AG04449 (cell line): ENCODE measurements around the gene DENND1A.
A peak's percentile ranks its signal among the peaks of the same experiment; 100 is the strongest.

Experiments used
- CTCF ChIA-PET: fragments of 350-600 bp; formaldehyde crosslinking; extraction: SDS; loops from one replicate; lab custom pipeline; 2021; ENCODE audit warnings: antibody characterized with exemption; lab: Yijun Ruan, JAX
- POLR2A ChIA-PET: fragments of 400-600, 350-600 bp; formaldehyde crosslinking; extraction: SDS; loops from one replicate; lab custom pipeline; 2020; ENCODE audit warnings: antibody characterized with exemption, inconsistent platforms; lab: Yijun Ruan, JAX
- DNase-seq: peaks from one replicate; pipeline ENCODE4 v3.0.0-alpha.2; 2010; ENCODE audit warnings: low read depth, low spot score
- H3K4me3 ChIP-seq: 2 replicates; pipeline ENCODE4 v1.5.1; 2011; ENCODE audit warnings: low read depth, mild to moderate bottlenecking, control low read depth, low read length
- TF ChIP-seq, protein P1 (sequence below): IDR thresholded peaks from one replicate; pipeline ENCODE4 v1.5.1; 2011; ENCODE audit warnings: mild to moderate bottlenecking, moderate library complexity, low read length, control low read depth, inconsistent platforms; ENCODE audit not compliant: insufficient read depth; ENCODE audit errors: missing control alignments

Gene DENND1A

DNA sequence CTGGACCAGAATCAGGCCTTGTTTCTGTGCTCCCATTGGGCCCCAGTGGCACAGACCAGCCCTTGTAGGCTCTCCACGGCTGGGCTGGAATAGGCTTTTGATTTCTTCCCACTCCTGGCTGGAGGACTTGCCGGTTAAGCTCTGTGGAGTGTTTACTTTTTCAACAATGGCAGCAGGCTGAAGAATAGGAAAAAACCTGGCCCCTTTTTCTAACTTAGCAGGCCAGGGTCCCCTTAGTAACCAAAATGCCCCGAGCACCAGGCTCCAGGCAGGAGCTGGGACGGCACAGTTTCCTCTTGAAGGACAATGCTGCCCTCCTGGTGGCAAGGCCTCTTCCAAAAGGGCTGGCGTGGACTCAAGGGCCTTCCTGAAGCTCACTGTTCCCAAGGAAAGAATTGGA is 343.7 kb downstream of the DENND1A start:
- CTCF ChIA-PET: no interaction called here
- DNase-seq: no peak
- no peak overlapping the region for H3K4me3 ChIP-seq
- TF ChIP-seq, protein P1, sequence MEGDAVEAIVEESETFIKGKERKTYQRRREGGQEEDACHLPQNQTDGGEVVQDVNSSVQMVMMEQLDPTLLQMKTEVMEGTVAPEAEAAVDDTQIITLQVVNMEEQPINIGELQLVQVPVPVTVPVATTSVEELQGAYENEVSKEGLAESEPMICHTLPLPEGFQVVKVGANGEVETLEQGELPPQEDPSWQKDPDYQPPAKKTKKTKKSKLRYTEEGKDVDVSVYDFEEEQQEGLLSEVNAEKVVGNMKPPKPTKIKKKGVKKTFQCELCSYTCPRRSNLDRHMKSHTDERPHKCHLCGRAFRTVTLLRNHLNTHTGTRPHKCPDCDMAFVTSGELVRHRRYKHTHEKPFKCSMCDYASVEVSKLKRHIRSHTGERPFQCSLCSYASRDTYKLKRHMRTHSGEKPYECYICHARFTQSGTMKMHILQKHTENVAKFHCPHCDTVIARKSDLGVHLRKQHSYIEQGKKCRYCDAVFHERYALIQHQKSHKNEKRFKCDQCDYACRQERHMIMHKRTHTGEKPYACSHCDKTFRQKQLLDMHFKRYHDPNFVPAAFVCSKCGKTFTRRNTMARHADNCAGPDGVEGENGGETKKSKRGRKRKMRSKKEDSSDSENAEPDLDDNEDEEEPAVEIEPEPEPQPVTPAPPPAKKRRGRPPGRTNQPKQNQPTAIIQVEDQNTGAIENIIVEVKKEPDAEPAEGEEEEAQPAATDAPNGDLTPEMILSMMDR: no peak
- POLR2A ChIA-PET: no interaction called here

DNA sequence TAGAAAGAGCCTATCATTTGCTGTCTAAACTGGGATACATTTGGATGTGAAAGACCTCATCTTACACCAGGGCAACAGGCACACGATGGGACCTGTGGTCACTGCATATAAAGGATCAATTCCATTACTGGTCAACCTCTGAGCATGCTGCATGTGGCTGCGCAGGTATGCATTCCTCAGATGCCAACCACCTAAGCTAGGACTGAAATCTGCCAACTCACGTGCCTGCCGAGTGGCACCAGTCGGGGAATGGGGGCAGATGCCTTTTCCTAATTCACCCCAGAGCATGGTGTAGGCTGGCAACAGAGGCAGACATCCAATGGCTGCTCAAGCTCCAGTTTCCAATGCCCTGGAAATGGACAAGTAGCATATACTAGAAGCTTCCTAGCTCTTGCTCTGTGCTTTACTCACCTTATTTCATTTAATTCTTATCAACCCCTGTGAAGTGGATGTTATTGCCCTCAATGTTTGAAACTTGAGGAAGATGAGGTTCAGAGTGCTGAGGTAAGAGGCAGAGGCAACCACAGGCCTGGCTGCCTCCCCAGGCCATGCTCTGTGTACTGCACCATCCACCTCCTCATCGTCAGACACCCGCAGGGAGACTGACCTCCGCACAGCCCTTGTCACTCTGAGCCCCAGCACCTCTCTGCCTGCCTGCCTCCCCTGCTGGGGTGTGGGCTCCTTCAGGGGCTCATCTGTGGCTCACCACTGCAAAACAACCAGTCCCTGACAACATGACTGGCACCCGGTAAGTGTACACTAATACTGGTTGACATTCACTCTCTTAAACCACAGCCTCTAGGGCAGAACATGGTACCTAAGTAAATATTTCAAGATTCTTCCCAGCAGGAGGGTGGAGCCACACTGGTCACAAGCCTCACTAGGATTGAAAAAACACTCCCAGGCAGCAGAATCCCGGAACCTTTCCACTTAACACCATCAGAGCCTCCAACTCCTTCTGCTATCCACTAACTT is 345.4 kb downstream of the DENND1A start:
- TF ChIP-seq, protein P1: no peak
- no peak overlapping the region for H3K4me3 ChIP-seq
- ChIA-PET CTCF (no interaction called here), POLR2A (no interaction called here)
- no peak for DNase-seq

DNA sequence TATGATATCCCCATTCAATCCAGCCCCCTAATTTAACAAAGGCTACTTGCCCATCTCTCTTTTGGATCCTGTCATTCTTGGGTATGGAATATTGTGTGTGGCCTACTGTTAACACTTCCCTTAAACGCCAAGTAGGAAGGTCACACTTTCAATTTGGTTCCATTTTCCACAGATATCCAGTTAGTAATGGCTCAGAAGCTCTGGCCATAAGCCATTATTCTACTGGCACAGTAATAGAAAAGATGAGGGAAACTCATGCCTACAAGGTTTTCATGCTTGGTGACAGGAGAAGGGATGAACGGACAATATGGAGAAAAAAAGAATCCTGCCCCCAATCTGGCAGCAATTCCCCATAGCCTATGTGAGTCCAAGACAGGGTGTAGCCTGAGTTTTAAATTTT is 346.3 kb downstream of the DENND1A start:
- ChIA-PET POLR2A (no interaction called here), CTCF (no interaction called here)
- DNase-seq: no peak
- H3K4me3 ChIP-seq: no peak overlapping the region
- TF ChIP-seq, protein P1: no peak

DNA sequence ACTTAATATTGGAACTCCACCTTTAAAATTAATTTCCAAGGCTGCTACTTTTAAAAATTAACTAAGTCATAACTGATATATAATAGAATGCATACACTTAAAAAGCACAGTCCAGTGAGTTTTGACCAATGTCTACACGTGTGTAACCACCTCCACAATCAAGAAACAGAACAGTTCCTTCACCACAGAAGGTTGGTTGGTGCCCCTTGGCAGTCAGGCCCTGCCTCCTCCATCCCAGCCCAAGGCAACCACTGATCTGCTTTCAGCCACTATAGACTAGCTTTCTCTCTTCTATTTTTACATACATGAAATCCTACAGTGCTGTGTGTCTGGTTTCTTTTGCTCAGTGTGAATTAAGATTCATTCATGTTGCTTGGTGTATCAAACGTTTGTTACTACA is 358.7 kb downstream of the DENND1A start:
- DNase-seq: no peak
- CTCF ChIA-PET: no interaction called here
- TF ChIP-seq, protein P1: no peak
- POLR2A ChIA-PET: no interaction called here
- no peak overlapping the region for H3K4me3 ChIP-seq

DNA sequence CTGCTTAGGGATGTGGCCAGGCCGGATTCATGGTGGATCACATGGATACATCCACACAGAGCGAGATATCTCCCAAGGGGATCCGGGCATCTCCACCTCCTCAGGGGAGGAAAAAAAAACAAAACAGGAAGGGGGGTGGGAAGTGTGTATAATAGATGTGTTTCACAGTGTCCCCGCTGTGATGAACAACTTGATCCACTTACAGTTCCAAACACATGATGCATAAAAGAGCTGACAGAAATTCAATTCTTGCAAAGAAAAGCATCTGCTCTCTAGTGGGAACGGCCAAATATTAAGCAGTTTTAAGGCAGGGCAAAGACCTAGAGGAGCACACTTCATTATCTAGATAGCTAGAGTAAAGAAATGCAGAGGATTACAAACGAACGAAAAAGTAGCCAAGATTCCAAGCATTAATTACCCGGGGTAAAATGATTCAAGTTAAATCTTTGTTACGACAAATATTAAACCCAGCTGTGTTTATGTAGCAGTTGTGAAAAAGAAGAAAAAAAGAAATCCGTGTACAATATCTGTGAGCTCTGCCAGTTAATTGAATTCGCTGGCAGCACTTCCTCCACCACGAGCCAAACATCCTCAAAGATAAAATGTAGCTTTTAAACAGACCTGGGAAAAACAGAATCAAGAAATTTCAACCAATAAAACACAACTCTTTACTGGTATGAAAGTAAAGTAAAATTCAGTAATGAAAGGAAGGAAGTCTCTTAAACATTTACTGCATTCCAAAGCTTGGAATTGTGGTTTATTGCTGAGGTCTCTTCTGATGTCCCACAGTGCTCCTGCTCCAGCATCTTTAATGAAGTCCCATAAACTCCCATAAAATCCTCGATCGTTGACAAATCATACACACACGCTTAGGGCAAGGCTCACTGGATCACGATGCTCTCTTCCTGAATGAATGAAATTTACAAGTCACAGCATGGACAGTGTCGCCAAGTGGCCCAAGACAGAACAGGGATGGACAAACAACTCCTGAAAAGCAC is 360.9 kb downstream of the DENND1A start:
- POLR2A ChIA-PET: no interaction called here
- CTCF ChIA-PET: no interaction called here
- TF ChIP-seq, protein P1: no peak
- DNase-seq: peak; percentile 9
- H3K4me3 ChIP-seq: peak overlapping the region; percentile 4; the same call in 1 of the 2 replicates
